Stomach (tissue), 9 donors: ENCODE measurements around the gene AKR1B15. TPM values are rescaled to one million over a fixed set of nuclear protein-coding genes. Genes with fewer than 3 reads are reported as not detected.

Experiments
- DNase-seq, 2 donors: peaks; one replicate each; pipeline versions ENCODE4 v3.0.0 to v3.0.0-alpha.2; 2013 to 2019
- H3K27ac ChIP-seq, 5 donors: fragments of 200-600 bp in 4 of 5; sonication (generic) in 4 of 5; one replicate each; pipeline ENCODE4 v1.5.1; 2013 to 2019; ENCODE audit warnings: mild to moderate bottlenecking in 1 of 5, moderate library complexity in 1 of 5
- H3K27me3 ChIP-seq, 3 donors: fragments of 200-600 bp; sonication (generic); one replicate each; pipeline ENCODE4 v1.5.1; 2017 to 2019; ENCODE audit warnings: mixed run types in 1 of 3
- H3K36me3 ChIP-seq, 4 donors: fragments of 200-600 bp; sonication (generic); 1 replicate in 3 of 4; 2 replicates in 1 of 4; pipeline ENCODE4 v1.5.1; 2016 to 2019
- H3K4me1 ChIP-seq, 4 donors: fragments of 200-600 bp; sonication (generic); one replicate each; pipeline ENCODE4 v1.5.1; 2016 to 2019
- H3K4me3 ChIP-seq, 4 donors: fragments of 200-600 bp; sonication (generic) in 3 of 4; one replicate each; pipeline ENCODE4 v1.5.1; 2016 to 2019; ENCODE audit warnings: mild to moderate bottlenecking in 1 of 4
- H3K9me3 ChIP-seq, 4 donors: fragments of 200-600 bp; sonication (generic); one replicate each; pipeline ENCODE4 v1.5.1; 2016 to 2019
- EP300 ChIP-seq: sonication (generic); formaldehyde crosslinking; IDR thresholded peaks from one replicate; pipeline ENCODE4 v1.6.1; 2017; ENCODE audit warnings: antibody characterized with exemption
- POLR2A ChIP-seq, 4 donors: fragments of 450-650 bp; IDR thresholded peaks; one replicate each; pipeline ENCODE4 v1.6.1; 2016; ENCODE audit warnings: antibody characterized with exemption in 4 of 4, control low read depth in 2 of 4, mild to moderate bottlenecking in 1 of 4, moderate library complexity in 1 of 4
- POLR2AphosphoS5 ChIP-seq, 3 donors: sonication (generic); formaldehyde crosslinking; IDR thresholded peaks; one replicate each; pipeline ENCODE4 v1.6.1; 2016; ENCODE audit warnings: antibody characterized with exemption in 3 of 3
- whole genome bisulfite sequencing, 5 donors: extraction: QIAGEN DNeasy Blood & Tissue Kit in 3 of 5; methylation state at CpG; one replicate each; pipeline versions ENCODE4 v1.1.5 to v1.1.7; 2013 to 2018; 5-methylcytosine and 5-hydroxymethylcytosine counted together
- intact Hi-C: fragments of 100-400 bp; cut with DNase I; formaldehyde crosslinking; loops from one replicate; pipeline ENCODE4 v1.15.1; 2023; ENCODE audit warnings: low total_unique reads
- polyA plus RNA-seq, 3 donors: library from polyadenylated mRNA; stranded (reverse); fragments of 200-250 nt; gene quantifications; one replicate each; pipeline ENCODE4 v1.2.3, GENCODE V29; 2013
- total RNA-seq, 5 donors: library from RNA; depleted of rRNA; stranded (reverse); fragments of >200 nt; gene quantifications; one replicate each; pipeline versions ENCODE4 v1.1.0 to v1.2.3, GENCODE V29; 2014 to 2016
- TF ChIP-seq, protein P1 (sequence below), 7 experiments: fragments of 450-650 bp in 4 of 7; fragments of 200-600 bp in 3 of 7; sonication (generic) in 3 of 7; IDR thresholded peaks; one replicate each; pipeline ENCODE4 v1.5.1; 2016 to 2019; ENCODE audit warnings: antibody characterized with exemption in 7 of 7, control low read depth in 2 of 7, mild to moderate bottlenecking in 1 of 7
- donor health status: healthy with polysubstance abuse.
- donor health status: Bipolar disorder and iron deficiency.
- donor health status: healthy.

The AKR1B15 gene
- total and polyA plus RNA-seq, 8 donors = 0.08 to 1.8 (median 0.72) TPM; not detected in 5

DNA sequence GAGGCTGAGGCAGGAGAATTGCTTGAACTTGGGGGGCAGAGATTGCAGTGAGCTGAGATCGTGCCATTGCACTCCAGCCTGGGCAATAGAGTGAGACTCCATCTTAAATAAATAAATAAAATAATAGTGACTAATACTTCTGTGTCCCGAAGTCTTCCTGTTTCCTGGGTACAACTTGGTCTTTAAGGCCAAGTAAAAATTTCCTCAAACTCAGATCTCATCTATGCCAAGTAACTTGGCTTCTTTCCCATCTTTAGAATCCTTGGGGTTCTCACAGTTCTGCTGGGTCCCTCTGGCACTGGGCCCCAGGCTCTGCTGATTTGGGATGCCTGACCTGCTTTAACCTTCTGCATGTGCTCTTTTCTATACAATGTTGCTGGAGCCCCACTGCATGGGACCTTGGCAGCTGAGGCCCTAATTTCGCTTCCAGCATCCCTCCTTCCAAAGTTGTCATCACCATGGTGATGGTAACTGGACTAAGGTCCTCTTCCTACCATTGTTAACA, 44.2 kb upstream of the AKR1B15 start:
- TF ChIP-seq, protein P1, sequence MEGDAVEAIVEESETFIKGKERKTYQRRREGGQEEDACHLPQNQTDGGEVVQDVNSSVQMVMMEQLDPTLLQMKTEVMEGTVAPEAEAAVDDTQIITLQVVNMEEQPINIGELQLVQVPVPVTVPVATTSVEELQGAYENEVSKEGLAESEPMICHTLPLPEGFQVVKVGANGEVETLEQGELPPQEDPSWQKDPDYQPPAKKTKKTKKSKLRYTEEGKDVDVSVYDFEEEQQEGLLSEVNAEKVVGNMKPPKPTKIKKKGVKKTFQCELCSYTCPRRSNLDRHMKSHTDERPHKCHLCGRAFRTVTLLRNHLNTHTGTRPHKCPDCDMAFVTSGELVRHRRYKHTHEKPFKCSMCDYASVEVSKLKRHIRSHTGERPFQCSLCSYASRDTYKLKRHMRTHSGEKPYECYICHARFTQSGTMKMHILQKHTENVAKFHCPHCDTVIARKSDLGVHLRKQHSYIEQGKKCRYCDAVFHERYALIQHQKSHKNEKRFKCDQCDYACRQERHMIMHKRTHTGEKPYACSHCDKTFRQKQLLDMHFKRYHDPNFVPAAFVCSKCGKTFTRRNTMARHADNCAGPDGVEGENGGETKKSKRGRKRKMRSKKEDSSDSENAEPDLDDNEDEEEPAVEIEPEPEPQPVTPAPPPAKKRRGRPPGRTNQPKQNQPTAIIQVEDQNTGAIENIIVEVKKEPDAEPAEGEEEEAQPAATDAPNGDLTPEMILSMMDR (IDR thresholded peaks at IDR 0.05) = no peak
- TF ChIP-seq EP300 (no peak), POLR2AphosphoS5 (IDR thresholded peaks at IDR 0.05) (no peak), POLR2A (IDR thresholded peaks at IDR 0.05) (no peak)

DNA sequence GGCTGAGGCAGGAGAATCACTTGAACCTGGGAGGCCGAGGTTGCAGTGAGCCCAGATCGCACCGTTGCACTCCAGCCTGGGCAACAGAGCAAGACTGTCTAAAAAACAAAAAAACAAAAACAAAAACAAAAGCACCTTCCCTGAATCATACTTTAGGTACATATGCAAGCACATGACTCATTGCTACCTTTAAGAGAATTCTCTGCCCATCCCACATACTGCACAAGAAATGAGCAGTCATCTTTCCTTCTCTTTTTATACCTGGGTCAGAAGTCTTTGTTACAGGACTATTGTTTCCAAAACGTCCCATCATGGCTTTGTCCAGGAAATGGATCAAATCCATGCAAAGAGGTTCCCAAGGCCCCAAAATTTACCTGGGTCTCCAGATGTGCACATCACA, 43.1 kb upstream of the AKR1B15 start:
- no peak for TF ChIP-seq POLR2A (IDR thresholded peaks at IDR 0.05)
- TF ChIP-seq, protein P1 (IDR thresholded peaks at IDR 0.05) = no peak
- TF ChIP-seq POLR2AphosphoS5 (IDR thresholded peaks at IDR 0.05) = no peak
- no peak for TF ChIP-seq EP300
- no peaks in the 10 kb centered on the region for H3K4me1 ChIP-seq
- H3K27me3 ChIP-seq = peaks cover 0 to under 1% (median 0%) of the 10 kb centered on the region in 3 donors
- 73 to 83% (median 82%) methylated on average over 4 of the region's 4 CpGs for WGBS, 5 donors
- no peak overlapping the region for H3K27ac ChIP-seq
- no peaks in the 10 kb centered on the region for H3K9me3 ChIP-seq
- no peaks in the 10 kb centered on the region for H3K36me3 ChIP-seq
- DNase-seq = no peak
- H3K4me3 ChIP-seq = no peak overlapping the region
- intact Hi-C loops = no loop called here

More for the DNA sequence above, 44.2 kb upstream of the AKR1B15 start:
- intact Hi-C loops = no loop called here
- Histone ChIP-seq H3K27me3 (peaks cover 0 to 3% (median 0%) of the 10 kb centered on the region in 3 donors), H3K36me3 (no peaks in the 10 kb centered on the region), H3K4me3 (no peak overlapping the region), H3K9me3 (no peaks in the 10 kb centered on the region), H3K27ac (no peak overlapping the region), H3K4me1 (no peaks in the 10 kb centered on the region)
- 58 to 84% (median 80%) methylated on average over 3 of the region's 3 CpGs for WGBS, 5 donors
- no peak for DNase-seq

DNA sequence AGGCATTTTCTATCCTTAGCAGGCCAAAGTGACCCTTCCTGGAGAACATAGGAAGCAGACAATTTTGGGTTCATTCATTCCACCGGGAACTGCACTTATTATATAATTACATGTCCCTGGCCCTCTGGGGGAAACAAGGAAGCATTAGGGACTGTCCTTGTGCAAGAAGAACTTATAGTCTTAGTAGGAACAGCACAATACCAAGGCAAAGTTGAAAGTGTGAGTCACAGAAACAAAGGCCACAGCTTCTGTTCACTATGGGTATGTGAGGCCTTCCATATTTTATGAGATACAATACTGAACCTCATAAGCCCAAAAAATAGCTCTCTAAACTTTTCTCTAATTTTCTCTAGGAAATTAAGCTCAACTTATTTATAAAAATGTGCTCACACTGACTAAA, 39.9 kb upstream of the AKR1B15 start:
- DNase-seq = no peak
- no peaks in the 10 kb centered on the region for H3K36me3 ChIP-seq
- H3K4me3 ChIP-seq = no peak overlapping the region
- no peak overlapping the region for H3K27ac ChIP-seq
- TF ChIP-seq, protein P1 (IDR thresholded peaks at IDR 0.05) = no peak
- TF ChIP-seq POLR2AphosphoS5 (IDR thresholded peaks at IDR 0.05) = no peak
- TF ChIP-seq POLR2A (IDR thresholded peaks at IDR 0.05) = no peak
- no peak for TF ChIP-seq EP300
- 76 to 91% (median 84%) methylated on average over 1 of the region's 1 CpG for WGBS, 5 donors
- intact Hi-C loops = no loop called here
- no peaks in the 10 kb centered on the region for H3K4me1 ChIP-seq
- H3K27me3 ChIP-seq = no peaks in the 10 kb centered on the region
- H3K9me3 ChIP-seq = no peaks in the 10 kb centered on the region

DNA sequence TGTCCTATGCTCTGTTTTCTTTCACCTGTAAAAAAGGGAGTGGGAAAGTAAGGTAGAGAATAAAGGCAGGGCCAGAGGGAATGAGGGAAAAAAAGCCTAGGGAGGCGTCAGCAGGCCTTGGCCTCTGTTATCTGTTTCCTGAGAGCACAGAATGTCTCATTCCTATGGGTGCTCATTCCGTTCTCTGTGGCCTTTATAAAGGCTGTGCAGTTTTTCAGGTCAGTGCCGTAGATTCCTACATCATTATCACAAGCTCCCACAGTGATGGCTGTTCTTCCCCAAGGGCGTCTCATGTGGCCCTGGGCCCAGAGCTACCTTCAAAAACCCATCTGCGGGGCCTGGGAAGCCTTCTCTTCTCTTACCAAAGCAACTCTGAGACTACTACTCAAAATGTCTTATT, 38.3 kb upstream of the AKR1B15 start:
- TF ChIP-seq EP300 (no peak), POLR2AphosphoS5 (IDR thresholded peaks at IDR 0.05) (no peak), POLR2A (IDR thresholded peaks at IDR 0.05) (no peak)
- TF ChIP-seq, protein P1 (IDR thresholded peaks at IDR 0.05) = no peak
- Histone ChIP-seq H3K4me3 (no peak overlapping the region), H3K4me1 (peaks cover 0 to 13% (median 8%) of the 10 kb centered on the region in 4 donors), H3K27ac (no peak overlapping the region), H3K9me3 (no peaks in the 10 kb centered on the region), H3K27me3 (no peaks in the 10 kb centered on the region), H3K36me3 (no peaks in the 10 kb centered on the region)
- WGBS, 5 donors = 71 to 85% (median 81%) methylated on average over 5 of the region's 5 CpGs
- DNase-seq = no peak
- intact Hi-C loops = loop anchor here (5.0 kb wide), 1 partner anchor 73 kb away; no protein-coding TSS in a partner anchor
